ENCODE measurements around the gene BRMS1L. TPM values are rescaled to one million over a fixed set of nuclear protein-coding genes. Genes with fewer than 3 reads are reported as not detected.

The BRMS1L gene
- total and polyA plus RNA-seq, 10 of the 15 experiments (the other 5 are each of a cell fraction or from before 2014, with no cell fraction given), result 5.3 to 26.7 (median 8.3) TPM

GRCh38 chr14:35825968-35826217 lies 245 bp upstream of the BRMS1L start (continued):
- TF ChIP-seq, protein P1, sequence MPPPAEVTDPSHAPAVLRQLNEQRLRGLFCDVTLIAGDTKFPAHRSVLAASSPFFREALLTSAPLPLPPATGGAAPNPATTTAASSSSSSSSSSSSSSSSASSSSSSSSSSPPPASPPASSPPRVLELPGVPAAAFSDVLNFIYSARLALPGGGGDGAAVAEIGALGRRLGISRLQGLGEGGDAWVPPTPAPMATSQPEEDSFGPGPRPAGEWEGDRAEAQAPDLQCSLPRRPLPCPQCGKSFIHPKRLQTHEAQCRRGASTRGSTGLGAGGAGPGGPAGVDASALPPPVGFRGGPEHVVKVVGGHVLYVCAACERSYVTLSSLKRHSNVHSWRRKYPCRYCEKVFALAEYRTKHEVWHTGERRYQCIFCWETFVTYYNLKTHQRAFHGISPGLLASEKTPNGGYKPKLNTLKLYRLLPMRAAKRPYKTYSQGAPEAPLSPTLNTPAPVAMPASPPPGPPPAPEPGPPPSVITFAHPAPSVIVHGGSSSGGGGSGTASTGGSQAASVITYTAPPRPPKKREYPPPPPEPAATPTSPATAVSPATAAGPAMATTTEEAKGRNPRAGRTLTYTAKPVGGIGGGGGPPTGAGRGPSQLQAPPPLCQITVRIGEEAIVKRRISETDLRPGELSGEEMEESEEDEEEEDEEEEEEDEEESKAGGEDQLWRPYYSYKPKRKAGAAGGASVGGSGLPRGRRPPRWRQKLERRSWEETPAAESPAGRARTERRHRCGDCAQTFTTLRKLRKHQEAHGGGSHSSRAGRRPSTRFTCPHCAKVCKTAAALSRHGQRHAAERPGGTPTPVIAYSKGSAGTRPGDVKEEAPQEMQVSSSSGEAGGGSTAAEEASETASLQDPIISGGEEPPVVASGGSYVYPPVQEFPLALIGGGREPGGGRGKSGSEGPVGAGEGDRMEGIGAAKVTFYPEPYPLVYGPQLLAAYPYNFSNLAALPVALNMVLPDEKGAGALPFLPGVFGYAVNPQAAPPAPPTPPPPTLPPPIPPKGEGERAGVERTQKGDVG (CRISPR knock-in tag; IDR thresholded peaks at IDR 0.05), result no peak
- TF ChIP-seq ZZZ3 (IDR thresholded peaks at IDR 0.05; ENCODE audit: control insufficient read depth, insufficient read length, low read depth) (no peak), KLF5 (IDR thresholded peaks at IDR 0.05; ENCODE audit: partially characterized antibody) (no peak), PAX5 (IDR thresholded peaks at IDR 0.05; ENCODE audit: borderline replicate concordance, low read depth, low read length) (no peak), CEBPB (IDR thresholded peaks at IDR 0.05; ENCODE audit: borderline replicate concordance in 1 of 2, low read depth in 2 of 2, low read length in 2 of 2) (no peak), CEBPZ (IDR thresholded peaks at IDR 0.05; ENCODE audit: low read depth, low read length) (no peak), BCL11A (IDR thresholded peaks at IDR 0.05; ENCODE audit: low read depth, low read length) (no peak), TCF12 (IDR thresholded peaks at IDR 0.05; ENCODE audit: low read depth, low read length) (no peak), NBN (IDR thresholded peaks at IDR 0.05) (no peak), KDM1A (IDR thresholded peaks at IDR 0.05; ENCODE audit: borderline replicate concordance) (no peak), RBBP5 (conservative IDR thresholded peaks at IDR 0.05) (no peak), ZNF217 (IDR thresholded peaks at IDR 0.05) (no peak), ZNF622 (IDR thresholded peaks at IDR 0.05) (no peak), TCF3 (IDR thresholded peaks at IDR 0.05; ENCODE audit: borderline replicate concordance, insufficient read depth, low read depth, low read length) (no peak), POLR2AphosphoS2 (IDR thresholded peaks at IDR 0.05; ENCODE audit: low read depth, low read length) (no peak), E2F8 (IDR thresholded peaks at IDR 0.05; ENCODE audit: low read depth, partially characterized antibody) (peak; percentile 86), ZBTB11 (CRISPR knock-in tag; IDR thresholded peaks at IDR 0.05) (no peak), CREM (IDR thresholded peaks at IDR 0.05; ENCODE audit: low read depth) (no peak), HDAC2 (IDR thresholded peaks at IDR 0.05) (no peak)
- TF ChIP-seq, protein P2, sequence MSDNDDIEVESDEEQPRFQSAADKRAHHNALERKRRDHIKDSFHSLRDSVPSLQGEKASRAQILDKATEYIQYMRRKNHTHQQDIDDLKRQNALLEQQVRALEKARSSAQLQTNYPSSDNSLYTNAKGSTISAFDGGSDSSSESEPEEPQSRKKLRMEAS (IDR thresholded peaks at IDR 0.05; ENCODE audit: low read depth, low read length), result no peak
